Skin of body (tissue), 2 donors: ENCODE results near the gene GNB1L. TPM values are rescaled to one million over a fixed set of nuclear protein-coding genes. Genes with fewer than 3 reads are reported as not detected.

ENCODE experiments used
- DNase-seq: peaks from one replicate; lab custom pipeline; 2025; lab: John Stamatoyannopoulos, UW
- total RNA-seq: library from RNA; depleted of rRNA; stranded (reverse); fragments of >200 nt; gene quantifications from one replicate; pipeline ENCODE4 v1.2.3, GENCODE V29; 2014

Gene GNB1L
- total RNA-seq, 1 donor from 2014 or later, result 2.1 TPM

DNA sequence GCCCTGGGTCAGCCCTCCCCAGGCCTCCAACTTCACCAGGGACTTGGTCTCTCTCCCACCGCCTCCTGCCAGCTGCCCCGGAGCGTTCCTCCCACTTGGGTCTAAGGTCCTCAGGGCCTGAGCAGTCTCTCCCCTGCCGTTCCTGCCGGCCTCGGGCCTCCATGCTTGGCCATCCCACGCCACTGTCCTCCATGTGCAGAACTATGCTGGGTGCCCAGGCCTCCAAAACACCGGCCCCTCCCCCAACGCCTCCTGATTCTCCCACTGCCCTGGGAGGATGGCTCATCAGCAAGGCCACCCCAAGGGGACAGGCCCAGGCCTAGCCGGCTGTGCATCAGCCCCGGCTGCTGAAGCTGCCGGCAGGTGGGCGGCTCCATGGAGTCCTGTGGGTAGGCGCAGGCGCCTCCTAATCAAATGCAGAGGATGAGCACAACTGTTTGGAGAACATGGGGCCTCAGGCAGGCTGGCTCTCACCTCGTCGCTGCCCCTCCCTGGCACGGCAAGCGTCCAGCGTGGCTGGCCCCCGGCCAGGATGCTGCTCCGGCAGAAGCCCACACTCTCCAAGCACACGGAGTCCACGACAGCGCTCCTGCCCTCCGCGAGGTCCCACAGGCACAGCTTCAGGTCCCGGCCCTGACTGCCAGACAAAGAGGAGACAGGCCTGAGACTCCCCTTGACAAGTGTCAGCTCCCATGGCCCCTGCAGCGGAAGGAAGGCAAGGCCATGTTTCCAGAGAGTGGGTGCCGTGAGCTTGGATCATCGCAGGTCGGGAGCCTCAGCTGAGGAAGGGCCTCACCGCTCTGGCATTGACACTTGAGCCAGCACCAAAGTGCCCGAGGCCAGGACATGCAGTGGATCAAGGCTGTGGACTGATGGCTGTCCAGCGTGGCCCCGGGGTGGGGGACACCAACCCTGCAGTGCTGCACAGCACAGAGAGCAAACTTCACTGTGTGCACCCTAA lies 42.6 kb downstream of the GNB1L start:
- no peak for DNase-seq

DNA sequence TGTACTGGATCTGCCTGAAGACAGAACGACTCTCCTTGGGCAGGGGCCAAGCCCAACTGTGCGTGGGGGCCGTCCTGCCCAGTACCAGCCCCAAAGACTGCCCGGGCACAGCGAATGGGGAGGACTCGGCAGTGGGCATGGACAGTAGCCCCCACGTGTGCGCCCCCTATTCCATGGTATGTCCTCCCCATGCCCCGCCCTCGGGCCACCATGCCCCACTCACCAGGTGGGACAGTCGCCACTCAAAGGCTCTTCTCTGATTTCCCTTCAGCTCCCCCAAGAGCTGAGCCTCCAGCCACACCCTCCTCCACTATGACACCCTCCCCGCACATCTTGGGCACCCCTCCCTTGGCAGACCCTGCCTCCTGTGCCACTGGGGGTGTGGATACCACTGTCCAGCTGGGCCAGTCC lies 43.5 kb downstream of the GNB1L start:
- no peak for DNase-seq

DNA sequence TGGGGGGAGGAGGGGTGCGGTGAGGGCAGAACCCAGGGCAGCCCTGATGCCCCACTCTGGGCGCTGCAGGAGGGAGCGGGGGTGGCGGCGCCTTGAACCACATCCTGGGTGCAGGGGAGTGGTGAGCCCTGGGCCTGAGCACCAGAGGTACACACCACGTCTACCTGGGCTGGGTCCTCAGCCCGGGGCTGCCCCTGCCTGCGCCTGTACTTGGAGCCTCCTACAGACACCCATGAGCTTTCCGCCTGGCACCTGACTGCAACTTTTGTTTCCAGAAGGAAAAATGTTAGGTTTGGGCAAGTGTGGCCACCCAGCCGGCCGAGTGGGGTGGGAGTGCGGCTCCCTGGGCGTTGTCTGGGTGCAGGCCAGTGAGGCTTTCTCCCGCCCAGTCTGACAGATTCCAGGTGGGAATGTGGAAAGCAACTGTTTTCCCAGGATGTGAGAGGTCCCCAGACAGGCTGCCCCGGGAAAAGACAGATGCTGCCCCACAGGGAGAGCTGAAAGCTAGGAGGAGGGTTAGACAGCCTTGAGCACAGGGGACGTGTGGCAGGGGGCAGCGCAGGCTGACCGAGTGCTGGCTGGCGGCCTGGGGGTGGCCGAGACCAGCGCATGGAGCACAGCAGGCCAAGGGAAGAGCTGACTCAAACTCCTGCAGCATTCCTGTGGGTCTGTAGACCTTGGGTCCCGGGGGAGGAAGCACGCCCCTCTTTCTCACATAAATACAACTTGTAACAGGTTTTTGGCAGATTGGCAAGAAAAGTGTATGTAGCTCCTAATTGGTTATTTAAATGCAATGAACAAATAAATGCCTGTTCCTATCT lies 44.1 kb downstream of the GNB1L start:
- DNase-seq, result no peak

GRCh38 chr22:19809741-19810140 lies 44.9 kb downstream of the GNB1L start:
- no peak for DNase-seq

GRCh38 chr22:19808873-19809478 lies 45.7 kb downstream of the GNB1L start:
- DNase-seq, result no peak

GRCh38 chr22:19807914-19808872 lies 46.5 kb downstream of the GNB1L start:
- DNase-seq, result no peak

GRCh38 chr22:19807161-19807913 lies 47.3 kb downstream of the GNB1L start:
- DNase-seq, result no peak

DNA sequence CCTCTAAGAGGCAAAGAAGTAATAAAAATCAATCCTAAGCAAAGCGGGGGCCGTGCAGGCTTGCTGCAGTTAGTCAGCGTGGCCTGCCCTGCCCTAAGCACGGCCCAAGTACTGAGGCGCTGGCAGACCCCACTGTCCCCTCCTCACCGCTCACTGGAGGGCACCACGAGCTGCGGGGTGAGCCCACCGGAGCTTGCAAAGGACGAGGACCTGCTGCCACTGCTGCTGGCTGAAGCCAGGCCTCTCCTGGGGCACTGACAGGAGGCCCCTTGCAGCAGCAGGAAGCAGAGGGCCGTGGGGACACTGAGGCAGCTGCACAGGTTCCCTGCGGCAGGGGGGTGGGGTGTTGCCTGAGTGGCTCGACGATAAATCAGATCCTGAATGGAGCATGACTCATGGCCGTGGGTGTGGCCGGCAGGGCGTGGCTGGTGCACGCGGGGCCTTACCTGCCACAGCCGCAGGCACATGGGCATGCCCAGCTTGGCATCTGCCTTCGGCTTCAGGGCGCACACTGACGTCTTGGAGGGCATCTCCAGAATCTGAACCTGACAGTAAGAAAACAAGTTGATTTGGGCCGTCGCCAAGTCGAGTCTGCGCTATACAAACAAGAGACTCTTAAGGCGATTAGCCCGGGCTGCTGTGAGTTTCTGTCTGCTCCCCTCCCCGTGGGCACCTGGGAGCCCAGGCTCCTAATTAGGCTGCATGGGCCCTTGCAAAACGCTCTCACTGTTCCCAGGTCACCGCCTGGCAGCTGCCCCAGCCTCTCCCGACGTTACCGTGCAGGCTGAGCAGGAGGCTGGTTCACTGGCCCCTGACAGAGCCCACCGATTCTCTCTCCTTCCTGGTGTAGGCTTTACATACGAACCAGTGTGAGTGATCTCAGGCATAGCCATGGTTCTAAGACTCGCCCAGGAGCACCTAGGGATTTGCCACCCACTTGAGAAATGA lies 48.2 kb downstream of the GNB1L start:
- DNase-seq, result no peak

DNA sequence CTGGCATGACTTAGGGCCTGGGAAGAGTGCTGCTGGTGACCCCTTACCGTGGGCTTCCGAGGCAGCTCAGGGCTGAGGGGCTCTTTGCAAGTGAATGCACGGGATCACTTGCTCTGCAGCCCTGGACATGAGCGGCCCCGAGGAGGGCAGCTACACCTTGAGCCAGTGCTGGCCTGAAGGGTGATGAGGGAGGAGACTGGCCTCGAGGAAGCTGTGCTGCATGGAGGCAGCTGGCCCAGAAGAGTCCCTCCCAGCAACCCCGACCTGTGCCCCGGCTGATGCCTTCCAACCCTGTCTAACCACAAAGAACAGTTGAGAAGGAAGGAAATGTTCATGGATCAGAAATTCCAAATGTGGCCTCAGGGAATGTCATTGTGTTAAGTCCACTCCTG lies 48.9 kb downstream of the GNB1L start:
- DNase-seq, result no peak

- no peak for DNase-seq
Measured at GRCh38 chr22:19803736-19804267, 50.9 kb downstream of the GNB1L start.

- no peak for DNase-seq
Measured at GRCh38 chr22:19802894-19803735, 51.6 kb downstream of the GNB1L start.

DNA sequence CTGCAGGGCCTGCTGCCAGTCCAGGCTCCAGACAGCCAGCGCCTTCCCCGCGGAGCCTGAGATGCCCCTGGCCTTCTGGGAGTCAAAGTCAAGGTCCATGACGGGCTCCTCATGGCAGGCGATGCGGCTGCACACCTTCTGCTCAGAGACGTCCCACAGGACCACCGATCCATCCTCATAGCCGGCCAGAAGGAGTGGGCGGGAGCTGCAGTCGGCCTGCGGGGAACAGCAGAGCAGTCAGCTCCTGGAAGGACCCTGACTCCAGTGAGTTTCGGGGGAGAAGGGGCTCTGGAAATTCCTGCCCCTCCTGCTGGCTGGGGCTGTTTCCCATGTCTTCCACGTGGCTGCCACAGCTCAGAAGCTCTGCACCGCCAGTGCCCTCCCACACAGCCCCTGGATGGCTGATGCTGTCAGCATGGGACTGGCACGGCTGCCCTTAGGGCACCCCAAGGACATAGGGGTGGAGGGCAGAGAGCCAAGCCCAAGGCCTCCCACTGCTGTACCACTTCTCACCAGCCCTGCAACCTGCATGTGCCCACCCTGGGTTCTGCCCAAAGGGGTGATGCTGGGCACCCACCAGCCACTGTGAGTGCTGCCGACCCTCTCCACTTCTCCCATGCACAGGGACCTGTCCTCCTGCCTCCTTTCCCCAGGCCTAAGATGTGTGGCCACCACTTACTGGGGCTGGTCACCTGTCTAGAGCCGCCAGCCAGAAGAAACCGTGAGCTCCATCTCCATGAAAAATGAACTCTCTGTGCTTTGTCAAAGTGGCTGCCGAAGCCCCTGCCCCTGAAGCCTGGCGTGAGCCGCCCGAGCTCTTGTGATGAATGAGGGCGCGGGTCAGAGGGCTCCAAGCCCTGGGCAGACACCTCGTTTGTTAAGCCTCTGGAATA lies 52.4 kb downstream of the GNB1L start:
- no peak for DNase-seq

DNA sequence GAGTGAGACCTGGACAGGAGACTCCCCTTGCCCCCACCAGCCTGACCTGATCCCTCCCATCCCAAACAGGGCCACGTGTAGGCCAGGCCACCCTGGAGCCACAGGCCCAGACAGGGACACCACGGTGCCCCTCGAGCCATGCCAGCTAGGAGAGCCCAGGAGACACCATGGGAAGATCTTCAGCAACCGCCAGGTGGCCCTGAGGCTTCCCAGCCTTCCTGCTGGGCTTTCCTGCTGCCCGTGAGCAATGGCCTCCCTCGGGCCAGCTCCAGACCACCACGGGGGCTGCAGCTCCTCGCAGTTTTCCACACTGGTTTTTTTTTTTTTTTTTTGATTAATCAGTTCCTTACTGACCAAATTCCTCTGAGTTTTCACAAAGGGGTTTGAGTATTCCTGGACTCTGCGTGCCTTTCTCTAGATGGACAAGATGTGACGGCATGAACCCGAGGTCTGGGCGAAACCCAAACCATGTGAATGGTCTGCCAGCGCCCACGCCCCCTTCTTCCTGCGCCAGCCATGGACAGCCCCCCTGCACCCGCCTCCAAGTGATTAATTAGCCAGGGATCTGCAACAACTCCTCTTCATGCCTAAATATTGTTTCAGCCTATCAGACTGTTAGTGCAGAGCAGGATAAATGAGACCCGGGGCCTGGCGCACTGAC lies 53.2 kb downstream of the GNB1L start:
- no peak for DNase-seq

DNA sequence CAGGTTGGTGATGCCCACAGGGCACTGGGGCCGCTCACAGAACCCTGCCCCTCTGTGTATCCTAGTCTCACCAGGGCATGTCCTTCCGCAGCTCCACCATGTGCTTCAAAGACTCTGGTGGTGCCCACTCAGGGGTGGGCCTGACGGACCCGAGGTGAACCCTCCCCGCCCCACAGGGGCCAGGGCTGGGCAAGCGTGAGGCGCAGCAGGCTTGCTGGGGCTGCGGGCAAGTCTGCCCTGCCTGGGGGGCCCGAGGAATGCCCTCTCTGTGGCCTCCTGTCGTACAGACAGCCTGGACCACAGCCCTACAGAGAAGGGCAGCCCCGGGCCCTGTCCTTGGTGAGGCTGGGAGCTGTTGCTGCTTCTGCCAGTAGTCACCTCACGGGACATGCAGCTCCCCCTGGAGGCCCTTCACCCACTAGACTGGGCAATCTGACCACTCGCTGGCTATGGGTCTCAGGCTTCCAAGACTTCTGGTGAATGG lies 53.9 kb downstream of the GNB1L start:
- DNase-seq, result no peak

- no peak for DNase-seq
Measured at GRCh38 chr22:19800306-19800705, 54.4 kb downstream of the GNB1L start.
